Activated CD4-positive, alpha-beta T cell treated with anti-CD3 and anti-CD28 coated beads, Interleukin-2, amount 50 U/mL, for 24 hours (primary cell): ENCODE data around the gene KRTAP10-7.
"Not testable (repeated sequence)": the region's sequence is repeated elsewhere in the genome, so short reads cannot be mapped to it uniquely, and the experiment has no call there.

ENCODE experiments used
- DNase-seq, 2 donors: peaks; one replicate each; pipeline ENCODE4 v3.0.0-alpha.2; 2020; ENCODE audit warnings: low read depth in 1 of 2, low spot score in 1 of 2

The KRTAP10-7 gene

GRCh38 chr21:44609193-44609592 lies 8.8 kb downstream of the KRTAP10-7 start:
- no peak for DNase-seq

- DNase-seq = not testable (repeated sequence)
Observed at GRCh38 chr21:44610157-44610843, 9.9 kb downstream of the KRTAP10-7 start.

GRCh38 chr21:44611551-44611950 lies 11.2 kb downstream of the KRTAP10-7 start:
- DNase-seq = no peak

DNA sequence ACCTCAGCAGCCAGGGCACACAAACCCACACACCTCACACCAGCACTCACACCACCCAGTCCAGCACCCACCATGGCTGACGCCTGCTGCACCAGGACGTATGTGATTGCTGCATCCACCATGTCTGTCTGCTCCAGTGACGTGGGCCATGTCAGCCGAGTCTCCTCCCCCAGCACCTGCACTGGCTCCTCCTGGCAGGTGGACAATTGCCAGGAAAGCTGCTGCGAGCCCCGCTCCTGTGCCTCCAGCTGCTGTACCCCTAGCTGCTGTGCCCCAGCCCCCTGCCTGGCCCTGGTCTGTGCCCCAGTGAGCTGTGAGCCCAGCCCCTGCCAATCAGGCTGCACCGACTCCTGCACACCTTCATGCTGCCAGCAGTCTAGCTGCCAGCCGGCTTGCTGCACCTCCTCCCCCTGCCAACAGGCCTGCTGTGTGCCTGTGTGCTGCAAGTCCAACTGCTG lies 11.7 kb downstream of the KRTAP10-7 start, which contains the start of gene KRTAP10-8:
KRTAP10-8 (plus strand) TSS at position 51 of the 458 bp plus-strand sequence; CDS start at position 73, 22 bp downstream.
- no peak for DNase-seq

DNA sequence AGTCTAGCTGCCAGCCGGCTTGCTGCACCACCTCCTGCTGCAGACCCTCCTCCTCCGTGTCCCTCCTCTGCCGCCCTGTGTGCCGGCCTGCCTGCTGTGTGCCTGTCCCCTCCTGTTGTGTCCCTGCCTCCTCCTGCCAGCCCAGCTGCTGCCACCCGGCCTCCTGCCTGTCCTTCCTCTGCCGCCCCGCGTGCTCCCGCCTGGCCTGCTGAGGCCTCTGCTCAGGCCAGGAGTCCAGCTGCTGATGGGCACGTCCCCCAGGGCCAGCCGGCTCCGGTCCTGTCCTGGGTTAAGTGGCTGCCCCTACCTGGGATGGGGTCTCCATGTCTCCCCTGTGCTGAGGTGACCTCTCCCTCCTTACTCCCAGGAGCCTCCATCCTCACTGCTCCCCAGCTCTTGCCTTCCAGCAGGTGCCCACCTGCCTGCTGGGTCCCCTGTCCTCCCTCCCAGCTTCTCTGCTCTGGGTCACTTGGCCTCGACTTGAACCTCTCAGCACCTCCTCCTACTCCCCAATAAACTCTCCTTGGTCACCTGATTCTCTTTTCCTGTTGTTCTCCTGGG lies 12.4 kb downstream of the KRTAP10-7 start:
- DNase-seq = no peak

DNA sequence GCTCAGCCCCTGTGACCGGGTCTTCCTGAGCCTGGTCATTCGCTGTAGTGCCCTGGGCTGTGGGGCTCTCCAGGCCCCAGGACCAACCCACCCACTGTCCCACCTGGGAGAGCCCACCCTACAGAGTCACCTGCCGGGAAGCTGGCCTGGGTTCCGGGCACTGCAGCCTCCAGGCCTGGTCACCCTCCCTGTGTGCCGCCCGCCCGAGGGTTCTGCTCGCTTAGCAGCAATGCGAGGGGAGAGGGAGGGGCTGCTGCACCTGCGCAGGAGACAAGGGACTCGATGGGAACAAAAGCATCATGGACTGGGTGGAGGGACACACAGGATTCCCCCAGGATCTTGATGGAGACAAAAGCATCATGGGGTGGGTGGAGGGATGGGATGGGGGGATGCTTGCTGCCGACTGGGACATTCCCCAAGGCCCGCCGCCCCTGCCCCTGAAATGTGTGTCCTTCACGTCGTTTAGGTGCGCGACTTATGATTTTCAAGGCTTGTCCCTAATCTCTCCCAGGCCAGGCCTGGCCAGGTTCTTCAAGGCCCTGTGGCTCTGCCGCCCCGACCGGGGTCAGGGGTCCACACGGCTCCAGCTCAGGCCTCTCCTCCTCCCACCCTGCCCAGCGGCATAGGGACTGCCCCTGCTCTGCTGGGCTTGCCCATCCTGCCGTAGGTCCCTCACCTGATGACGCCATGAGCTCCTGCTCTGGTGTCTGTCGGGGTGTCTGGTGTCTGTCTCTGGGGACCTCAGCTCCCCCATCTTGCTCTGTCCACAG lies 13.2 kb downstream of the KRTAP10-7 start:
- no peak for DNase-seq

GRCh38 chr21:44614161-44614631 lies 13.8 kb downstream of the KRTAP10-7 start:
- no peak for DNase-seq

GRCh38 chr21:44614961-44615391 lies 14.6 kb downstream of the KRTAP10-7 start:
- DNase-seq = no peak

GRCh38 chr21:44615466-44615865 lies 15.1 kb downstream of the KRTAP10-7 start:
- no peak for DNase-seq

GRCh38 chr21:44615911-44616590 lies 15.7 kb downstream of the KRTAP10-7 start:
- no peak for DNase-seq

DNA sequence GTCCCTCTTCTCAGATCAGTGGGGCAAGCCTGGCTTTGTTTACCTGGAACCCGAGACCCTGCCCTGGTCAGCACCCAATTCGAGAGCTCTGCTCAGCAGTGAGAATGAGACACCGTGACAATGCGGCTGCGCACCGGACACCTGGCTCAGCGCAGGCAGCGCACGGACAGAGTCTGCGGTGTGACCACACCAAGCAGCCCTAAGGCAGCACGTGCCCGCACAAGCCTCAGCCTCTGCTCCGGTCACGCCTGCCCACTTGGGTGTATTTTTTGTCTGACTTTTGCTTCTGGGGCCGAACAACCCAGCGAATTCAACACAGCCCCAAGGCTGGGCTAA lies 16.2 kb downstream of the KRTAP10-7 start:
- DNase-seq = no peak

GRCh38 chr21:44617071-44617501 lies 16.7 kb downstream of the KRTAP10-7 start:
- DNase-seq = no peak

GRCh38 chr21:44618504-44618903 lies 18.1 kb downstream of the KRTAP10-7 start:
- DNase-seq = no peak

DNA sequence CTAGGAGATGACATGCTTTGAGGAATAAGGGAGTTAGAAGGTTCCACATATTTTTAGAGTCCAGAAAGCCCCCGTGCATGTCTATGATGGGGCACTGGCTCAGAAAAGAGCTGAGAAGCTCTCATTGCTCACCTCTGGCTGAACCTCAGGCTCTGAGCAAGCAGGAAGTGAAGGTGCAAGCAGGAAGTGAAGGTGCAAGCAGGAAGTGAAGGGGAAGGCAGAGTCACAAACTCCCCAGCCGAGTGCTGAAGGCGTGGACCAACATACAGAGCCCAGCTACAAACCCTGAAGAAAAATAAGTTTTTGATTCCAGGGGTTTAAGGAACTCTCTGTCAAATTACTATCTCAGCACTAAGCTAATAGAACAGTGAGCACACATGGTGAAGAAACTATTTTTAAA lies 18.5 kb downstream of the KRTAP10-7 start:
- DNase-seq = peak in 1 of 2 donors; percentile 59

DNA sequence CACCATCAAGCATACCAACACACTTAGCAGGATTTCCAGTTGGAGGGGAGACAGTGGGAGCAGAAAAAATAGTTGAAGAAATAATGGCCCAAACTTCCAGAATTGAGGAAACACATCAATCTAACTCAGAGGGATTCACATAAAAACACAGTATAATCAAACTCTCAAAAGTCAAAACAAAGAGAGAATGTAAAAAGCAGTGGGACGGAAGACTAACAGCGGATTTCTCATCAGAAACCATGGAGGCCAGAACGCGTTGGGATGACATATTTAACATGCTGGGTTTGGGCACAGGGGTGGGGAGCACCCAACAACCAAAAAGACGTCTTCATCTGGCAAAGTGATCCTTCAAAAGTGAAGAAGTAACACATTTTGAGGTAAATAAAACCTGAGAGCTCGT lies 19.5 kb downstream of the KRTAP10-7 start:
- DNase-seq = no peak

- DNase-seq = no peak
Observed at GRCh38 chr21:44623575-44623974, 23.2 kb downstream of the KRTAP10-7 start.

DNA sequence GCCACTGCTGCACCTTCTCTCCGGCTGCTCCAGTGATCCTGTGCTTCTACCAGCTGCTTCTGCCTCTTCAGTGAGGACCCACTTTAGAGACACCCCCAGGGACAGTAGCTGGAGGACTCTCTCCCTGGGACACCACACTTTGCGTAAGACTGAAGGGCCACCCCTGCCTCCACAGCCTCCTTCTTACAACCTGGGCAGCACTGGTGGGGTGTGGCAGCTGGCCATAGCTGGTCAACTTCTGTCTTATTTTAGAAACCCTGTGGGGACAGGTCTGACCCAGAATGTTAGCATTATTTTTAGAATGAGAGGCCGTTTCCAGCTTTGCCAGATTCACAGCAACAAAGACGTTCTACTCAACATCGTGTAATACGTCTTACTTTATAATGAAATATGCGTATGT lies 25.4 kb downstream of the KRTAP10-7 start:
- no peak for DNase-seq

GRCh38 chr21:44626262-44626661 lies 25.9 kb downstream of the KRTAP10-7 start:
- no peak for DNase-seq

- DNase-seq = no peak
Observed at GRCh38 chr21:44626673-44627143, 26.3 kb downstream of the KRTAP10-7 start, which contains the start of gene KRTAP10-9. TSS of gene KRTAP10-9 (plus strand) at chr21:44627093. CDS start at chr21:44627172, 79 bp downstream.

DNA sequence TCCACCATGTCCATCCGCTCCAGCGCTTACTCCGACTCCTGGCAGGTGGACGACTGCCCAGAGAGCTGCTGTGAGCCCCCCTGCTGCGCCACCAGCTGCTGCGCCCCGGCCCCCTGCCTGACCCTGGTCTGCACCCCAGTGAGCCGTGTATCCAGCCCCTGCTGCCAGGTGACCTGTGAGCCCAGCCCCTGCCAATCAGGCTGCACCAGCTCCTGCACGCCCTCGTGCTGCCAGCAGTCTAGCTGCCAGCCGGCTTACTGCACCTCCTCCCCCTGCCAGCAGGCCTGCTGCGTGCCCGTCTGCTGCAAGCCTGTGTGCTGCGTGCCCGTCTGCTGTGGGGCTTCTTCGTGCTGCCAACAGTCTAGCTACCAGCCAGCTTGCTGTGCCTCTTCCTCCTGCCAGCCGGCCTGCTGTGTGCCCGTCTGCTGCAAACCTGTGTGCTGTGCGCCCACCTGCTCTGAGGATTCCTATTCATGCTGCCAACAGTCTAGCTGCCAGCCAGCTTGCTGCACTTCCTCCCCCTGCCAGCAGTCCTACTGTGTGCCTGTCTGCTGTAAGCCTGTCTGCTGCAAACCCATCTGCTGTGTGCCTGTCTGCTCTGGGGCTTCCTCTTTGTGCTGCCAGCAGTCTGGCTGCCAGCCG lies 26.9 kb downstream of the KRTAP10-7 start:
- not testable (repeated sequence) for DNase-seq

DNA sequence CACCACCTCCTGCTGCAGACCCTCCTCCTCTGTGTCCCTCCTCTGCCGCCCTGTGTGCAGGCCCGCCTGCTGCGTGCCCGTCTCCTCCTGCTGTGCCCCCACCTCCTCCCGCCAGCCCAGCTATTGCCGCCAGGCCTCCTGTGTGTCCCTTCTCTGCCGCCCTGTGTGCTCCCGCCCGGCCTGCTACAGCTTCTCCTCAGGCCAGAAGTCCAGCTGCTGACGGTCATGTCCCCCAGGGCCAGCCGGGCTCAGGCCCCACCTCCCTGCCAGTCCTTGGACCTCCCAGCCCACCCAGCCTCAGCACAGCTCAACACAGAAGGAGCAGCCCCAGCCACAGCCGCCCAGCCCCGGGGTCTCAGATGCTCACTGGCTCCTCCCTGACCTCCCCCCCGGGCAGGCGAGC lies 27.4 kb downstream of the KRTAP10-7 start:
- not testable (repeated sequence) for DNase-seq
